GM12872 (cell line): Measurements from ENCODE around the gene SFXN3.

Source experiments
- TF ChIP-seq, protein P1 (sequence below): IDR thresholded peaks from 3 replicates; pipeline ENCODE4 v1.5.1; 2011; ENCODE audit warnings: low read depth, mild to moderate bottlenecking, low read length, moderate library complexity; ENCODE audit not compliant: insufficient read depth

SFXN3 gene

DNA sequence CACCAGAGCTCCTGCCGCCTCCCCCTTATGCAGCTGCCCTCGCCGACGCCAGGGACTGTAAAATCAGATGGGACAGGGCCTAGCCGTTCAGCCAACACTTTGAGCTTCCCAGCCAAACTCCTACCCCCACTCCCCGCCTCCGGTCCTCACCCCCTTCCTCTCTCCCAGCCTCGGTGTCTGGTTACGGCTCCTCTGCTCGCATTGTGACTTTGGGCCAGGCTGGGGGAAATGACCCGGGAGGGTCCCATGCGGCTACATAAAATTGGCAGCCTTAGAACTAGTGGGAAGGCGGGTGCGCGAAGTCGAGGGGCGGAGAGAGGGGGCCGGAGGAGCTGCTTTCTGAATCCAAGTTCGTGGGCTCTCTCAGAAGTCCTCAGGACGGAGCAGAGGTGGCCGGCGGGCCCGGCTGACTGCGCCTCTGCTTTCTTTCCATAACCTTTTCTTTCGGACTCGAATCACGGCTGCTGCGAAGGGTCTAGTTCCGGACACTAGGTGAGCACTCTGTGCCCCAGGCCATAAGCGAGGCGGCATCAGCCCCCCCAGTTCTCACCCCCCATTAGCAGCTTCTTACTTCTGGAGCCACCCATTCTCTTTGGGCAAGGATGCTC, 30.7 kb downstream of the SFXN3 start, which contains the start of gene KAZALD1:
KAZALD1 (plus strand) TSS at position 366 of the 608 bp plus-strand sequence. CDS start 604 bp downstream, outside the sequence.
- TF ChIP-seq, protein P1, sequence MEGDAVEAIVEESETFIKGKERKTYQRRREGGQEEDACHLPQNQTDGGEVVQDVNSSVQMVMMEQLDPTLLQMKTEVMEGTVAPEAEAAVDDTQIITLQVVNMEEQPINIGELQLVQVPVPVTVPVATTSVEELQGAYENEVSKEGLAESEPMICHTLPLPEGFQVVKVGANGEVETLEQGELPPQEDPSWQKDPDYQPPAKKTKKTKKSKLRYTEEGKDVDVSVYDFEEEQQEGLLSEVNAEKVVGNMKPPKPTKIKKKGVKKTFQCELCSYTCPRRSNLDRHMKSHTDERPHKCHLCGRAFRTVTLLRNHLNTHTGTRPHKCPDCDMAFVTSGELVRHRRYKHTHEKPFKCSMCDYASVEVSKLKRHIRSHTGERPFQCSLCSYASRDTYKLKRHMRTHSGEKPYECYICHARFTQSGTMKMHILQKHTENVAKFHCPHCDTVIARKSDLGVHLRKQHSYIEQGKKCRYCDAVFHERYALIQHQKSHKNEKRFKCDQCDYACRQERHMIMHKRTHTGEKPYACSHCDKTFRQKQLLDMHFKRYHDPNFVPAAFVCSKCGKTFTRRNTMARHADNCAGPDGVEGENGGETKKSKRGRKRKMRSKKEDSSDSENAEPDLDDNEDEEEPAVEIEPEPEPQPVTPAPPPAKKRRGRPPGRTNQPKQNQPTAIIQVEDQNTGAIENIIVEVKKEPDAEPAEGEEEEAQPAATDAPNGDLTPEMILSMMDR = no peak

DNA sequence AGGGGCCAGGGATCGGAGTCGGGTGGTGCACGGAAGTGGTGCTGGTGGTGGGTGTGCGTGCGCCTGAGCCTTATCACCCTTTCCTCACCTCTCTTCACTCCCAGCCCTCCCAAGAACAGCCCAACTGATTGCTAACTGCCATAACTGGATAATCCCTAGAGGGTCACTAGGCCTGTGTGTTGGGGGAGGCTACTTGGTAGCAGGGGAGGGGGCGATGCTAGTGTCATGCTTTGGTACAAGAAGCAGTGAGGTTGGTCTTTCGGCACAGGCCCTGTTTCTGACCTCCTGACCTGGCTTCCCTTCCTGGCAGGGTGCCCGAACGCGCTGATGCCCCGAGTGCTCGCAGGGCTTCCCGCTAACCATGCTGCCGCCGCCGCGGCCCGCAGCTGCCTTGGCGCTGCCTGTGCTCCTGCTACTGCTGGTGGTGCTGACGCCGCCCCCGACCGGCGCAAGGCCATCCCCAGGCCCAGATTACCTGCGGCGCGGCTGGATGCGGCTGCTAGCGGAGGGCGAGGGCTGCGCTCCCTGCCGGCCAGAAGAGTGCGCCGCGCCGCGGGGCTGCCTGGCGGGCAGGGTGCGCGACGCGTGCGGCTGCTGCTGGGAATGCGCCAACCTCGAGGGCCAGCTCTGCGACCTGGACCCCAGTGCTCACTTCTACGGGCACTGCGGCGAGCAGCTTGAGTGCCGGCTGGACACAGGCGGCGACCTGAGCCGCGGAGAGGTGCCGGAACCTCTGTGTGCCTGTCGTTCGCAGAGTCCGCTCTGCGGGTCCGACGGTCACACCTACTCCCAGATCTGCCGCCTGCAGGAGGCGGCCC, 31.4 kb downstream of the SFXN3 start:
- TF ChIP-seq, protein P1 = peak; percentile 68; the same call in 2 of the 3 replicates

DNA sequence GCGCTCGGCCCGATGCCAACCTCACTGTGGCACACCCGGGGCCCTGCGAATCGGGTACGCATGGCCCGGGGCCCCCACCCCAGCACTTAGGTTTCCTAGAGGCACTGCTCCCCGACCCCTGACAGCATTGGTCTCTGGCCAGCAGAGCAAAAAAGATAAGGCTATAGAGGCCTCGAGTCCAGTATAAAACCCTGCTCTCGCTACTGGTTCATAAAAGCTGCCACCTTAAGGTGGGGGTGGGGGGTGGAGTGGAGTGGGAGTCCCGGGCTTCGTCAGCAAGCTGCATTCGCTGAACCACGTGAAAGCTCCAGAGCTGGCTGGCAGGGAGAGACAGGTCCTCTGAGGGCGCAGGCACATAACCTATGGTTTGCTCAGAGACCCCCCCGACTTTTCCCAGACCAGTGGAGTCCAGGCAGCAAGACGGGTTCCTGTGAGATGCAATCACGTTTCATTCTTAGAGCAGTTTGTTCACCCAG, 32.1 kb downstream of the SFXN3 start:
- TF ChIP-seq, protein P1 = no peak

DNA sequence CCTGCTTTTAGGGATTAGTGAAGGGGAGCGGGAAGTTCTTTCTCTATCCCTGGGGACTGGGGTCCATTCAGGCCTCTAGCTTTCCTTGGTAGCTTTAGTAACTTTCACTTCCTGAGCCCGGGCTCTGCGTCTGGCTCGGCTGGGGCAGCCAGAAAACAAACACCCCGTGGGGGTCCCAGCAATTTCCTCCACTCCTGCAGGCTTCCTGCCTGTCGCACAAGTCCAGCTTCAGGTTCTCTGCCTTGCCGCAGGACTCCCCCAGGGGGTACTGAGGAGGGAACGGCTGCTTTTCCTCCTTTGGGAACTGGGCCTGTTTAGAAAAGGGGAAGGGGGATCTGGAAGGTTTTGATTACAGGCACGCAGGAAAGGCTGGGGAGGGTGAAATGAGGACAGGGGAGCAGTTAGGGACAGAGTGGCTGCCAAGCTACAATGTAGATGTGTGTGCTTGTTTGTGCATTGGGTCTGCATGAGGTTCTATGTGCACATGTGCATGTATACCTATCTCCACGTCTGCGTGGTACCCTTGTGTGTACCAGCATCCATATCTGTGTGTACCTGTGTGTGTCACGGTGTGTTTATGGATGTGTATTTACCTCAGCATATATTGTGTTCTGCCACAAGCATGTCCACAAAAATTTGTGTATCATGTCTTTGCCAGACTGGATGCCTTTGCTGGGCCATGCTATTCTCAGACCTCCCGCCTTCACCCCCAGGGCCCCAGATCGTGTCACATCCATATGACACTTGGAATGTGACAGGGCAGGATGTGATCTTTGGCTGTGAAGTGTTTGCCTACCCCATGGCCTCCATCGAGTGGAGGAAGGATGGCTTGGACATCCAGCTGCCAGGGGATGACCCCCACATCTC, 32.7 kb downstream of the SFXN3 start:
- TF ChIP-seq, protein P1 = no peak

DNA sequence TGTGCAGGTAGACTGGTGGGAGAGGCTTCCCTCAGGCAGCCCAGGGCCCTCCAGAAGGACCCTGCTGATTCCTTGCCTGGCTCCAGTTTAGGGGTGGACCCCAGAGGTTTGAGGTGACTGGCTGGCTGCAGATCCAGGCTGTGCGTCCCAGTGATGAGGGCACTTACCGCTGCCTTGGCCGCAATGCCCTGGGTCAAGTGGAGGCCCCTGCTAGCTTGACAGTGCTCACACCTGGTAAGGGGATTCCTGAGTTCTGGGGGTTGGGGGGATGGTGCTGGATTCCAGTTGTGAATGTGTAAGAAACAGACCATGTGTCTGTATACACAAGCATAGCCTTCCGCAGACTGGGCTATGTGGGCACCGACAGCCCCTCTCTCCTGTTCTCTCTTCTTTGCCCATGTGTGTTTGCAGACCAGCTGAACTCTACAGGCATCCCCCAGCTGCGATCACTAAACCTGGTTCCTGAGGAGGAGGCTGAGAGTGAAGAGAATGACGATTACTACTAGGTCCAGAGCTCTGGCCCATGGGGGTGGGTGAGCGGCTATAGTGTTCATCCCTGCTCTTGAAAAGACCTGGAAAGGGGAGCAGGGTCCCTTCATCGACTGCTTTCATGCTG, 33.5 kb downstream of the SFXN3 start:
- TF ChIP-seq, protein P1 = no peak

DNA sequence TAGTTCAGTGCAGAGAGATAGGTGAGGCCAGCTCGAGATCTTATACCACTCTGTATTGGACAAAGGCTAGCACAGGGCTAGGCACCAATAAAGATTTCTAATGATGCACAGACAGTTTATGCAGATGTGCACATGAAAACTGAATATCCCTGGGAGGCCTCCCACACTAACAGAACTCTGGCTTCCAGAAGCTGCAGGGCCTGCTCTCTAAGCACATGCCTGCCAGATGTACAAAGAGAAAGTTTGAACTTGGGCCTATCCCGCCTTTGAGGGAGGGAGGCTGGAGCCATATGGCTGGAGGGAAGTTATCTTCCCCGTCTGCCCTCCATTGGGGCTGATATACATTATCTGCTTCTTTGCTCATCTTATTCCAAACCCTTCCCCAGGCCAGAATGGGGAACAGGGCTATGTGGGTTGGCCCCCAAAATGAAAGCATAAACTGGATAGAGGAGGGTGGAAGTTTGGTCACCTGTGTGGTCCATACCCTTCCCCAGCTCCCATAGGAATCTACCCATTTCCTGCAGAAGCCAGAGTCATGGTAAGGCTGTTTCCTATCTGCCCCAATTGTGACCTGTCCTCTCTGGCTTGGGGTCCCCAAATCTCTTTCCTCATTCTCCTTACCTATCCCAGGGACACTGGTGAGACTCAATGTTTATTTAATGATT, 34.6 kb downstream of the SFXN3 start:
- TF ChIP-seq, protein P1 = no peak
